LNCAP (cell line): ENCODE measurements around the gene NOVA1.

Experiments
- TF ChIP-seq, protein P1 (sequence below): fragments of 450-650 bp; IDR thresholded peaks from 2 replicates; pipeline ENCODE4 v1.5.1; 2017; ENCODE audit warnings: mild to moderate bottlenecking

The NOVA1 gene, protein sequence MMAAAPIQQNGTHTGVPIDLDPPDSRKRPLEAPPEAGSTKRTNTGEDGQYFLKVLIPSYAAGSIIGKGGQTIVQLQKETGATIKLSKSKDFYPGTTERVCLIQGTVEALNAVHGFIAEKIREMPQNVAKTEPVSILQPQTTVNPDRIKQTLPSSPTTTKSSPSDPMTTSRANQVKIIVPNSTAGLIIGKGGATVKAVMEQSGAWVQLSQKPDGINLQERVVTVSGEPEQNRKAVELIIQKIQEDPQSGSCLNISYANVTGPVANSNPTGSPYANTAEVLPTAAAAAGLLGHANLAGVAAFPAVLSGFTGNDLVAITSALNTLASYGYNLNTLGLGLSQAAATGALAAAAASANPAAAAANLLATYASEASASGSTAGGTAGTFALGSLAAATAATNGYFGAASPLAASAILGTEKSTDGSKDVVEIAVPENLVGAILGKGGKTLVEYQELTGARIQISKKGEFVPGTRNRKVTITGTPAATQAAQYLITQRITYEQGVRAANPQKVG

DNA sequence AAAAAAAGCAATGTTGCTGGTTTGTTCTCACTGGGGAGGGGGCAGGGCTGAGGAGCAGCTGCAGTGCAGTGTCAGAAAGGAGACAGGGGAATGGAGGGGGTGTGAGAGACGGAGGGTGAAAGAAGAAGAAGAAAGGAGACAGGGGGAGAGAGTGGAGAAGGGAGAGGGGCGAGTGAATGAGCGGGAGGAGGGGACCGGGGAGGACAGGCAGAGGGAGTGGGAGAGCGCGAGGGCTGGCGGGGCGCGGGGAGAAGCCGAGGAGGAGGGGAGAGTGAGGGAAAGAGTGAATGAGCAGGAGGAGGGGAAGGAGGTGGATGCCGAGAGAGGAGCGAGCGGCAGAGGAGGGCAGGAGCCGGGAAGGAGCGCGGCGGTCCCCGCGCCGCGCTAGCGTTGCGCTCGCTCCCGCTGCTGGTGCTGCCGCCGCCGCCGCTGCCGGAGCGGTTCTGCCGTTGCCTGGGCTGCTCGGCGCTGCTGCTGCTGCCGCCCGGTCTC, at the start of gene NOVA1:
Gene NOVA1, minus strand, starts transcription at position 445 of the 492 bp plus-strand sequence. CDS start 597 bp downstream, outside the sequence.
- TF ChIP-seq, protein P1, sequence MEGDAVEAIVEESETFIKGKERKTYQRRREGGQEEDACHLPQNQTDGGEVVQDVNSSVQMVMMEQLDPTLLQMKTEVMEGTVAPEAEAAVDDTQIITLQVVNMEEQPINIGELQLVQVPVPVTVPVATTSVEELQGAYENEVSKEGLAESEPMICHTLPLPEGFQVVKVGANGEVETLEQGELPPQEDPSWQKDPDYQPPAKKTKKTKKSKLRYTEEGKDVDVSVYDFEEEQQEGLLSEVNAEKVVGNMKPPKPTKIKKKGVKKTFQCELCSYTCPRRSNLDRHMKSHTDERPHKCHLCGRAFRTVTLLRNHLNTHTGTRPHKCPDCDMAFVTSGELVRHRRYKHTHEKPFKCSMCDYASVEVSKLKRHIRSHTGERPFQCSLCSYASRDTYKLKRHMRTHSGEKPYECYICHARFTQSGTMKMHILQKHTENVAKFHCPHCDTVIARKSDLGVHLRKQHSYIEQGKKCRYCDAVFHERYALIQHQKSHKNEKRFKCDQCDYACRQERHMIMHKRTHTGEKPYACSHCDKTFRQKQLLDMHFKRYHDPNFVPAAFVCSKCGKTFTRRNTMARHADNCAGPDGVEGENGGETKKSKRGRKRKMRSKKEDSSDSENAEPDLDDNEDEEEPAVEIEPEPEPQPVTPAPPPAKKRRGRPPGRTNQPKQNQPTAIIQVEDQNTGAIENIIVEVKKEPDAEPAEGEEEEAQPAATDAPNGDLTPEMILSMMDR, result no peak

DNA sequence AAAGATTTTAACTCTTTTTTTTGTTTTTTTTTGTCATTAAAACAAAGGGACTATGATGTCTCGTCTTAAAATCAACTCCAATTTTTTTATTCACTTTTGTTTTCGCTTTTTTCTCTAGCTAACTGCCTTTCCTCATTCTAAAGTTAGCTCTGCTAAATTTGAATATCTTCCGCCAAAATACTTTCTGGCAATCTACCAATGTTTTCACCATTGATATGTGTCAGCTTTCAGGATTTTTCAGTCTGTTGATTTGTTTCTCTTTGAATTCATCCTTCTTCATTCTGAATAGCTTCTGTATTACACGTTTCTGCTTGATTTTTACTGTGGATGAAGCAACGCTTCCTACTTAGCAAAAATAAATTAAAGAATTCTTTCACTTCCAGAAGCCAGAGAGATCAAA, 38.7 kb upstream of the NOVA1 start:
- TF ChIP-seq, protein P1, result no peak

DNA sequence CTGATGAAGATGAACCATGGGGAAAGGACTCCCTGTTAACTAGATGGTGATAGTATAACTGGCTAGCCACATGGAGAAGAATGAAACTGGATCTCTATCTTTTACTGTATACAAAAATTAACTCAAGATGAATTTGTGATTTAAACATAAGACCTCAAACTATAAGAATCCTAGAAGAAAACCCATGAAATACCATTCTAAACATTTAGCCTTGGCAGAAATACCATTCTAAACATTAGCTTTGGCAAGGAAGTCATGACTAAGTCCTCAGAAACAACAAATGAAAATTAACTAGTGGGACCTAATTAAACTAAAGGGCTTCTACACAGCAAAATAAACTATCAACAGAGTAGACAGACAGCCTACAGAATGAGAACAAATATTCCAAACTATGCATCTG, 28.4 kb upstream of the NOVA1 start:
- TF ChIP-seq, protein P1, result no peak

DNA sequence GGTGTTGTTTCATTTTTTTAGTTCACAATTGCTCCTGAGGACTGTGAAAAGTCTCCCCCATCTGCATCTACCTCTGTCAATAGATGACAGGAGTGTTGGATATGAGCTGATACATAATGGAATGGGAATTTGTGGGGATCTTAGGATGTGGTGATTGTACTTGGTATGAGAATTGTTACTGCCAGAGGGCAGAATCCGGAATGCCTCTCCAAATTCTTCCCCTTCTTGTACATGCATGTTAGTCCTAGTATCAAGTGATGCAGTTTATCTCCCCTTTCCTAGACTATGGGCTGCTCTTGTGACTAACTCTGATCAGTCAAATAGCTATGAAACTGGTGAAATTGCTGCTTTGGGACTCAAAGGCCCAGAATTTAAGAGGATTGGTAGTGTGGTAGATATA, 24.8 kb upstream of the NOVA1 start:
- TF ChIP-seq, protein P1, result no peak

DNA sequence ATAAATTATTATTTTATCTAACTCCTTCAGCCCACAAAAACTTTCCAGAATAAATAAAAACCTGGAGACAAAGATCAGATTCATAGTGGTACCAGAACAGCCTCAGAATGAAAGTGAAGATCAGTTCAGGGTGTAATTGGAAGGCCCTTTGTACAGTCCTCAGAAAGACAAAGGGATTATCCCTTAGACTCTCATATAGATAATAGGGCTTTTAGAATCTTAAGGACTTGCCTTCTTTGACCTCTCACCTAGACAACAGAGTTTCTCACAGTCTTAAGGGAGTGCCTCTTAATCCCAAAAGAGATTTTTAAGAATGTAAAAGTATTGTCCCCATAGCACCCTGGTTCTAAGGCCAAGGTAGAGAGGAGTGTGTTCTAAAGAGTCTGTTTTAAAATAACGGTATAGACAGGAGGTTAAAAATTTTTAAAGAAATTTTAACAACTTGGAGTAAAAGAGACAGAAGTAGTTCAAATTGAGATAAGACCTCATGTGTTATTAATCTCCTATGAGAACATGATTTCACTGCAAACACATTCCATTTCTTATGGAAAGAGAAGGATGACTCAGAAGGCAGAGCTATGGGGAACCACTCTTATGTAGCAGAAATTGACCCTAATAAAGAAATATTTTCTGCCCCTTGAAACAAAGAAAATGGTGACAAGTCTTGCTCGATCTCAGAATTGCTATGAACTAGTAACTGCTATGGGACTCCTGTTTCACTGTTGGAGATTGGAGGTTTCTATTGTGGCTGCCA, 24.2 kb upstream of the NOVA1 start:
- TF ChIP-seq, protein P1, result no peak

DNA sequence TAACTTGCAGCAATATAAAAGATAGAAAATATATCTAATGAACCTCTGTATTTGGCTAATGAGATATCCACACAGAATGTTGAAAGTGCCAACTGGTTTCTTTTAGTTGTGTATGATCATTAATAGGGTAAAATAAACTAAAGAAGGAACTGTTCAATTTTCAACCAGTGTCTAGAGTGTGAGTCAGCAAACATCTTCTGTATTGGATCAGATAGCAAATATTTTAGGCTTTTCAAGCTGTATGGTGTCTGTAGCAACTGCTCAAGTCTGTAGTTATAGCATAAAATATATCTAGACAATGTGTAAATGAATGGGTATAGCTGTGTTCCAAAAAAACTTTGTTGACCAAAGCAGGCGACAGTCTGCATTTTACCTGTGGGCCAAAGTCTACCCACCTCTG, 23.5 kb upstream of the NOVA1 start:
- TF ChIP-seq, protein P1, result no peak

DNA sequence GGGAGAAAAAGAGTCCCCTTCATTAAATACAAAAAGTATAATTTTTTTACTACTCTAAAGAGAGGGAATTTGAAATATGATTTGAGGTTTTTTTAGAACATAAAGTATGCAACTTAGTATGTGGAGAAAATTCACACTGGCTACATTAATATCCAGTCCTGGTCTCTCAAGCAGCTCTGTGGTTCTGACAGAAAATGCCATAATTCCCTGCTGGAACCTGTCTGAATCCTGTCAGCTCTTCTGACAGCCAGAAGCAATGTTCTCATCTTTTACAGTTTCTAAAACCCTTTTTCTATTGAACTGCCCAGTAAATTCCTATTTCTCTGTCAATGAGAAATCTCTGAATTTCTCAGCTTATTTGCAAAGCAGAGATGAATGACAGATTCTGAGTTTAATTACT, 13.4 kb upstream of the NOVA1 start:
- TF ChIP-seq, protein P1, result no peak
